Endothelial cell of umbilical vein (primary cell): ENCODE measurements around the gene MIPEP. TPM values are rescaled to one million over a fixed set of nuclear protein-coding genes. Genes with fewer than 3 reads are reported as not detected.

Source experiments
- BruUV-seq: library from RNA; stranded (reverse); fragments of 400-500 nt; replicated peaks from 2 replicates; lab custom pipeline; 2021; lab: Mats Ljungman, UMichigan
- CTCF ChIA-PET: fragments of 300-600, 350-600 bp; sonication (Branson Sonifier 250); formaldehyde crosslinking; loops from one replicate; lab custom pipeline; 2021; ENCODE audit warnings: antibody characterized with exemption, inconsistent platforms; lab: Charles Lee
- POLR2A ChIA-PET: fragments of 300-600, 350-600 bp; sonication (Branson Sonifier 250); formaldehyde crosslinking; loops from one replicate; lab custom pipeline; 2021; ENCODE audit warnings: antibody characterized with exemption, inconsistent platforms; lab: Charles Lee
- DNase-seq: peaks from one replicate; pipeline ENCODE4 v3.0.0-alpha.2; 2011; ENCODE audit warnings: low read depth, low spot score
- FAIRE-seq: peaks from 2 replicates; lab custom pipeline; 2011; peaks lifted over from hg19 to GRCh38; lab: Jason Lieb, UNC
- H2AFZ ChIP-seq: 2 replicates; pipeline ENCODE4 v1.6.0; 2012; ENCODE audit warnings: low read depth, low read length, control low read depth, inconsistent platforms
- H3K27ac ChIP-seq: 2 replicates; pipeline ENCODE4 v1.5.1; 2011; ENCODE audit warnings: low read depth, mild to moderate bottlenecking, control low read depth, low read length, moderate library complexity; ENCODE audit not compliant: insufficient read depth
- H3K27me3 ChIP-seq, 2 experiments: 2 replicates each; pipeline versions ENCODE4 v1.6.0 to v1.6.1; 2011; ENCODE audit warnings: low read length in 2 of 2, mixed read lengths in 1 of 2; ENCODE audit not compliant: control insufficient read depth in 2 of 2, insufficient read depth in 2 of 2
- H3K36me3 ChIP-seq, 2 experiments: 2 replicates in 1 of 2; 3 replicates in 1 of 2; pipeline ENCODE4 v1.5.1; 2011; ENCODE audit warnings: low read length in 2 of 2, mild to moderate bottlenecking in 1 of 2, moderate library complexity in 1 of 2; ENCODE audit not compliant: control insufficient read depth in 2 of 2, insufficient read depth in 2 of 2; ENCODE audit errors: extremely low read depth in 1 of 2
- H3K4me1 ChIP-seq: 3 replicates; pipeline ENCODE4 v1.5.1; 2011; ENCODE audit warnings: mild to moderate bottlenecking, low read length; ENCODE audit not compliant: control insufficient read depth, insufficient read depth; ENCODE audit errors: extremely low read depth
- H3K4me2 ChIP-seq: 2 replicates; pipeline ENCODE4 v1.6.1; 2011; ENCODE audit warnings: low read length, control low read depth, mixed read lengths; ENCODE audit not compliant: insufficient read depth
- H3K4me3 ChIP-seq, 3 experiments: fragments of 200-600 bp in 1 of 3; sonication (generic), shearing (Covaris generic) in 1 of 3; replicated peaks in 1 of 3; 2 replicates each; pipeline ENCODE4 v1.5.1; 2011 to 2016; ENCODE audit warnings: control low read depth in 3 of 3, low read length in 3 of 3, mild to moderate bottlenecking in 2 of 3, inconsistent platforms in 1 of 3, low read depth in 1 of 3, moderate library complexity in 1 of 3; ENCODE audit not compliant: insufficient read depth in 1 of 3
- H3K79me2 ChIP-seq: 2 replicates; pipeline ENCODE4 v1.6.0; 2012; ENCODE audit warnings: low read length, inconsistent platforms; ENCODE audit not compliant: control insufficient read depth, insufficient read depth
- H3K9ac ChIP-seq: replicated peaks from 2 replicates; pipeline ENCODE3; 2011; ENCODE audit warnings: low read length, control low read depth; ENCODE audit not compliant: insufficient read depth; ENCODE audit errors: extremely low read depth
- H3K9me1 ChIP-seq: replicated peaks from 3 replicates; pipeline ENCODE4 v1.6.0; 2011; ENCODE audit warnings: mild to moderate bottlenecking, low read length; ENCODE audit not compliant: control insufficient read depth, insufficient read depth; ENCODE audit errors: extremely low read depth
- H3K9me3 ChIP-seq: replicated peaks from 2 replicates; pipeline ENCODE4 v1.5.1; 2012; ENCODE audit warnings: low read length, inconsistent platforms; ENCODE audit not compliant: control insufficient read depth, insufficient read depth
- H4K20me1 ChIP-seq: replicated peaks from 2 replicates; pipeline ENCODE3; 2011; ENCODE audit warnings: mild to moderate bottlenecking, low read length; ENCODE audit not compliant: control insufficient read depth, insufficient read depth; ENCODE audit errors: extremely low read depth
- CTCF ChIP-seq, 2 donors: IDR thresholded peaks; 1 replicate in 1 of 2; 2 replicates in 1 of 2; pipeline ENCODE4 v1.5.1; 2011; ENCODE audit warnings: low read length in 2 of 2, mild to moderate bottlenecking in 2 of 2, moderate library complexity in 2 of 2, control low read depth in 1 of 2, inconsistent platforms in 1 of 2, low read depth in 1 of 2; ENCODE audit not compliant: insufficient read depth in 1 of 2; ENCODE audit errors: extremely low read depth in 1 of 2
- EZH2 ChIP-seq: IDR thresholded peaks from 2 replicates; pipeline ENCODE4 v1.6.1; 2012; ENCODE audit warnings: borderline replicate concordance, low read depth, mild to moderate bottlenecking, moderate library complexity, low read length, inconsistent platforms; ENCODE audit not compliant: severe bottlenecking
- FOS ChIP-seq: IDR thresholded peaks from 2 replicates; pipeline ENCODE4 v1.6.1; 2011; ENCODE audit warnings: mild to moderate bottlenecking, low read length, moderate library complexity, borderline replicate concordance; ENCODE audit not compliant: insufficient read depth
- GATA2 ChIP-seq: IDR thresholded peaks from 2 replicates; pipeline ENCODE4 v1.7.0; 2011; ENCODE audit warnings: low read depth, mild to moderate bottlenecking, moderate library complexity, mixed read lengths, low read length; ENCODE audit not compliant: insufficient read length, insufficient read depth
- JUN ChIP-seq: IDR thresholded peaks from 2 replicates; pipeline ENCODE4 v1.6.1; 2011; ENCODE audit warnings: borderline replicate concordance, low read depth; ENCODE audit not compliant: insufficient read length, insufficient read depth
- MAX ChIP-seq: IDR thresholded peaks from 2 replicates; pipeline ENCODE4 v1.6.1; 2011; ENCODE audit not compliant: insufficient read depth, insufficient read length
- MYC ChIP-seq: IDR thresholded peaks from one replicate; pipeline ENCODE4 v1.6.1; 2011; ENCODE audit warnings: mild to moderate bottlenecking, low read depth, low read length
- POLR2A ChIP-seq: IDR thresholded peaks from 2 replicates; pipeline ENCODE4 v1.6.1; 2012; ENCODE audit warnings: low read depth, mild to moderate bottlenecking, control low read depth, low read length
- POLR2AphosphoS5 ChIP-seq: IDR thresholded peaks from 2 replicates; pipeline ENCODE4 v1.6.1; 2012; ENCODE audit warnings: low read depth, mild to moderate bottlenecking, control low read depth, low read length, moderate library complexity; ENCODE audit not compliant: insufficient read depth
- dilution Hi-C: fragments of 300-500 bp; cut with MboI; formaldehyde crosslinking; loops from one replicate; pipeline ENCODE4 v1.15.0; 2019; ENCODE audit warnings: low sequenced_read_pairs; ENCODE audit not compliant: extremely low pct_ligation_motif_present
- intact Hi-C: fragments of 100-400 bp; cut with micrococcal nuclease; formaldehyde crosslinking; loops from one replicate; pipeline ENCODE4 v1.10.0; 2022
- polyA plus RNA-seq, 4 experiments: library from polyadenylated mRNA; depleted of rRNA in 3 of 4; stranded (reverse) in 3 of 4; unstranded in 1 of 4; fragments of >200 nt; gene quantifications; 2 replicates each; pipeline versions ENCODE4 v1.2.1 to v1.2.3, GENCODE V29; 2011 to 2012; ENCODE audit warnings: missing spikeins in 1 of 4
- total RNA-seq: library from RNA; stranded (reverse); gene quantifications from 2 replicates; pipeline ENCODE4 v1.2.3, GENCODE V29; 2021

Gene MIPEP
- total and polyA plus RNA-seq, 2 donors (not counting 3 experiments of a cell fraction or from before 2014, with no cell fraction given), result 12.4 to 19.2 TPM

- ChIA-PET POLR2A (interaction anchor here (0.5 to 0.6 kb wide), 2 partner anchors 23 to 410 kb away, joined by 4 read pairs; no protein-coding TSS in a partner anchor), CTCF (interaction anchor here (0.9 to 2.5 kb wide), 6 partner anchors 9 to 156 kb away, joined by 3 to 10 read pairs (median 4); no protein-coding TSS in a partner anchor)
- Histone ChIP-seq H3K27me3 (no peaks in the 10 kb centered on the region), H3K4me2 (peak overlapping the region; percentile 28), H3K79me2 (no peaks in the 10 kb centered on the region), H3K9me1 (no peaks in the 10 kb centered on the region), H4K20me1 (no peaks in the 10 kb centered on the region), H3K9me3 (no peaks in the 10 kb centered on the region), H3K27ac (peak overlapping the region; percentile 75), H3K4me3 (no peak overlapping the region), H3K4me1 (peaks cover 16% of the 10 kb centered on the region), H3K36me3 (no peaks in the 10 kb centered on the region), H2AFZ (peak overlapping the region; percentile 62), H3K9ac (peak overlapping the region; percentile 56)
- peak; percentile 30 for TF ChIP-seq FOS
- TF ChIP-seq MYC, result no peak
- dilution Hi-C loops (no loop called here), intact Hi-C loops (no loop called here)
- peak; percentile 90 for FAIRE-seq
- peak; percentile 64 for DNase-seq
- no TSS peak for BruUV-seq
Observed at GRCh38 chr13:23858546-23858945, 30.7 kb downstream of the MIPEP start.

- H3K27me3 ChIP-seq, result no peaks in the 10 kb centered on the region
- dilution Hi-C loops (no loop called here), intact Hi-C loops (no loop called here)
- no peak overlapping the region for H2AFZ ChIP-seq
- POLR2A ChIA-PET, result no interaction called here
- no peaks in the 10 kb centered on the region for H4K20me1 ChIP-seq
- FAIRE-seq, result no peak
- no TSS peak for BruUV-seq
- no peak overlapping the region for H3K4me2 ChIP-seq
- no peak overlapping the region for H3K27ac ChIP-seq
- TF ChIP-seq CTCF (IDR thresholded peaks at IDR 0.05; ENCODE audit: extremely low read depth in 1 of 2, insufficient read depth in 1 of 2, low read depth in 1 of 2, low read length in 2 of 2), result no peak
- no peak for TF ChIP-seq GATA2
- no peak for TF ChIP-seq MYC
- TF ChIP-seq MAX, result no peak
- no peak for TF ChIP-seq POLR2AphosphoS5
- no peak for TF ChIP-seq POLR2A
- TF ChIP-seq FOS, result no peak
- no peak for TF ChIP-seq EZH2
- TF ChIP-seq JUN, result no peak
- no peaks in the 10 kb centered on the region for H3K9me1 ChIP-seq
- no peaks in the 10 kb centered on the region for H3K36me3 ChIP-seq
- no peak overlapping the region for H3K9ac ChIP-seq
- H3K4me3 ChIP-seq, result no peak overlapping the region
- H3K79me2 ChIP-seq, result no peaks in the 10 kb centered on the region
- no peak for DNase-seq
- H3K9me3 ChIP-seq, result no peaks in the 10 kb centered on the region
- H3K4me1 ChIP-seq, result peaks cover 16% of the 10 kb centered on the region
- CTCF ChIA-PET, result interaction anchor here (1.0 kb wide), 1 partner anchor 114 kb away, joined by 3 read pairs; no protein-coding TSS in a partner anchor
Observed at GRCh38 chr13:23856008-23856750, 33.0 kb downstream of the MIPEP start.
